RWPE1 (cell line): ENCODE data around the gene ZNF394.

Source experiments
- CTCF ChIA-PET: fragments of 350-600 bp; sonication (Branson Sonifier 250); formaldehyde crosslinking; extraction: SDS; loops from one replicate; lab custom pipeline; 2021; lab: Yijun Ruan, JAX
- POLR2A ChIA-PET: fragments of 400-600 bp; formaldehyde crosslinking; extraction: SDS; loops from one replicate; lab custom pipeline; 2020; ENCODE audit warnings: antibody characterized with exemption; ENCODE audit not compliant: low non-redundant PET; lab: Yijun Ruan, JAX
- DNase-seq: peaks from one replicate; pipeline ENCODE4 v3.0.0; 2012; ENCODE audit warnings: low spot score
- H3K27ac ChIP-seq: fragments of 450-650 bp; 2 replicates; pipeline ENCODE4 v1.5.1; 2017
- CTCF ChIP-seq: fragments of 450-650 bp; conservative IDR thresholded peaks from 2 replicates; pipeline ENCODE4 v1.5.1; 2017; ENCODE audit warnings: low read depth, mild to moderate bottlenecking

ZNF394 gene

DNA sequence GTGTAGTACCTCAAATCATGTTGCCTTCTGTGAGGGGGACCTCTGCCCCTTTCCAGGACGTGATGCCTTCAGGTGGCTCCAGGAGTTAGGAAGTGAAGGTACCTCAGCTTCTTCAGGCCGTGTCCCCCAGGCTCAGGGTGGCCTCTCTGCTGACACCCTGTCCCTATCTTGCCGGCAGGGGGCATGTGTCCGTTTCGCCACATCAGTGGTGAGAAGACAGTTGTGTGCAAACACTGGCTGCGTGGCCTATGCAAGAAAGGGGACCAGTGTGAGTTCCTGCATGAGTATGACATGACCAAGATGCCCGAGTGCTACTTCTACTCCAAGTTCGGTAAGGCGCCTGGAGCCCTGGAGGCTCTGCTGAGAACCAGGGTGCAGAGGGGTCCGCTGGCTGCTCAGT, 52.1 kb downstream of the ZNF394 start:
- POLR2A ChIA-PET: interaction anchor here (0.6 kb wide), 1 partner anchor 13 kb away, joined by 3 read pairs; no protein-coding TSS in a partner anchor
- CTCF ChIA-PET: interaction anchor here (0.6 kb wide), 2 partner anchors 9 to 23 kb away, joined by 3 to 4 read pairs; no protein-coding TSS in a partner anchor
- no peak overlapping the region for H3K27ac ChIP-seq
- TF ChIP-seq CTCF: no peak; the same call in 1 of the 2 replicates
- no peak for DNase-seq

- POLR2A ChIA-PET: no interaction called here
- no peak overlapping the region for H3K27ac ChIP-seq
- no peak for DNase-seq
- no peak for TF ChIP-seq CTCF
- CTCF ChIA-PET: interaction anchor here (0.6 kb wide), 2 partner anchors 12 to 13 kb away, joined by 3 to 4 read pairs; no protein-coding TSS in a partner anchor
These were observed 54.0 kb downstream of the ZNF394 start for GRCh38 chr7:99446096-99446495.
